Measurements from ENCODE around the gene PRKCE. TPM values are rescaled to one million over a fixed set of nuclear protein-coding genes. Genes with fewer than 3 reads are reported as not detected.
A peak's percentile ranks its signal among the peaks of the same experiment; 100 is the strongest.

PRKCE gene
- total and polyA plus RNA-seq, 2 experiments from 2014 or later = 13.2 to 19.2 TPM

DNA sequence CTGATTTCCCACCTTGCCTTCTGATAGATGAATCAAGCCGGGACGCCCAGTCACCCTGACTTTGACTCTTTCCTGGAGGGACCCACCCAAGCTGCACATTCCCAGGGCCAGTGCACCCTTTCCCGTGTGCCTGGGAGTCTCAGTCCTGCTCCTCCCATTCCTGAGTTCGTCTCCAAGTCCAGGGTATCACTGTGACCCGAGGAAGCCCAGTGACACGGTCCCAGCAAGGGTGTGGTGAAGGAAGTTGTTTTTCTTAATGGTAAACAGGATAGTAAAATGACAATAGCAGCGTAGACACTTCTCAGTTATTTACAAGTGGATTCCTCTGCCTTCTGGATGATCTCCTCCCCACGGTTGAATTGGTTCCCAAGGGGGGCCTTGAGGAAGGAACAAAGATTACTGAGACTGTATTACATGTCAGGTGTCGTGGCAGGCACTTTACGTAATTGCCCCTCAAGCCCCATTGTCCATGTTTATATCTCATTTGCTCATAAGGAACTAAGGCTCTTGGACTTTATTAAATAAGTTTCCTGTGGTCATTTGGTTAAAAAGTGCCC, 123.3 kb downstream of the PRKCE start:
- no peaks in the 10 kb centered on the region for H3K36me3 ChIP-seq
- no peaks in the 10 kb centered on the region for H3K9me3 ChIP-seq (ENCODE audit: low read depth)
- H3K4me3 ChIP-seq = no peak overlapping the region
- no peaks in the 10 kb centered on the region for H3K27me3 ChIP-seq
- H3K27ac ChIP-seq = no peak overlapping the region
- no peak for DNase-seq (ENCODE audit: low read depth in 1 of 2, low spot score in 1 of 2)
- no peak for TF ChIP-seq CTCF (IDR thresholded peaks at IDR 0.05; ENCODE audit: low read depth, low read length)
- H3K4me1 ChIP-seq (ENCODE audit: low read depth) = peaks cover 12% of the 10 kb centered on the region

DNA sequence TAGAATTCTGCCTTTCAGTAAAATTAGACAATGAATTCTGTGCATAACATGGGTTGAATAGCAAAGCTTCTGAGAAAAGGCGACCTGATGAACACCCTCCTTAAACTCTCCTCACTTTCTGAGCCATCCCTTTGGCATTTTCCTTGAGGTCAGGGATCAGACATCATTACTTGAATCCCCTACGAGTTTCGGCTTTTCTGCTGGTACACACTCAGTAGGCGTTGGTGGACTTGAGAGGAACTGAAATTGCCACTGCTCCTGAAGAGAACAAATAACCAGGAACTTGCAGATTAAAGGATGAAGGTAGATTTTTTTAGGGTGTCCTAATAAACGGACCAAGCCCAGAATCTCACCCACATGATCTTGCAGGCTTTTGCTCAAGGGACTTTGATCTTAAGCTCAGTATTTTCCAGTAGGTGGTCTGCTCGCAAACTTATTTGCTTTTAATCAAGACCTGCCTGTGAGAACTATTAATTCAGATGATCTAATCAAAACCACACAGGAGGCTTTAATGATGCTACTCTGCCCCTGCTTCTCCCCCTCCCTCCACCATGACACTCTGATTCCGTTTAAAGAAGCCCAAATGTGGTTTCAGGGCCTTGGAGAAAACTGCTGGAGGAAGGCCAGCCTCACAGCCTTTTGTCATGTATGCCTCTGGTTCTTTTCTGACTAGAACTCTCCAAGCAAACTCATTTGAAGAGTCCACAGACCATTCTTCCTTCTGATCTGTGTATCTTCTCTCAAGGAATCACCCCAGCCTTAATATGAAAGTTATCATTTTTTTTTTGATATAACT, 124.9 kb downstream of the PRKCE start:
- Histone ChIP-seq H3K27ac (no peak overlapping the region), H3K4me1 (ENCODE audit: low read depth) (peaks cover 5% of the 10 kb centered on the region), H3K36me3 (no peaks in the 10 kb centered on the region), H3K27me3 (no peaks in the 10 kb centered on the region), H3K9me3 (ENCODE audit: low read depth) (no peaks in the 10 kb centered on the region), H3K4me3 (no peak overlapping the region)
- peak in 1 of 2 donors; percentile 27 for DNase-seq (ENCODE audit: low read depth in 1 of 2, low spot score in 1 of 2)
- no peak for TF ChIP-seq CTCF (IDR thresholded peaks at IDR 0.05; ENCODE audit: low read depth, low read length)

- no peak for DNase-seq (ENCODE audit: low read depth in 1 of 2, low spot score in 1 of 2)
- TF ChIP-seq CTCF (IDR thresholded peaks at IDR 0.05; ENCODE audit: low read depth, low read length) = no peak
- H3K36me3 ChIP-seq = no peaks in the 10 kb centered on the region
- H3K4me3 ChIP-seq = no peak overlapping the region
- H3K9me3 ChIP-seq (ENCODE audit: low read depth) = no peaks in the 10 kb centered on the region
- H3K27ac ChIP-seq = no peak overlapping the region
- H3K27me3 ChIP-seq = no peaks in the 10 kb centered on the region
- H3K4me1 ChIP-seq (ENCODE audit: low read depth) = no peaks in the 10 kb centered on the region
These were observed 126.7 kb downstream of the PRKCE start for GRCh38 chr2:45777996-45778719.

GRCh38 chr2:45778720-45779171, 127.3 kb downstream of the PRKCE start:
- Histone ChIP-seq H3K36me3 (no peaks in the 10 kb centered on the region), H3K4me1 (ENCODE audit: low read depth) (no peaks in the 10 kb centered on the region), H3K27ac (no peak overlapping the region), H3K4me3 (no peak overlapping the region), H3K27me3 (no peaks in the 10 kb centered on the region), H3K9me3 (ENCODE audit: low read depth) (no peaks in the 10 kb centered on the region)
- peak; percentile 78 to 81 for DNase-seq (ENCODE audit: low read depth in 1 of 2, low spot score in 1 of 2)
- peak; percentile 71 for TF ChIP-seq CTCF (IDR thresholded peaks at IDR 0.05; ENCODE audit: low read depth, low read length)

- Histone ChIP-seq H3K4me3 (no peak overlapping the region), H3K4me1 (ENCODE audit: low read depth) (peaks cover 2% of the 10 kb centered on the region), H3K27ac (no peak overlapping the region), H3K36me3 (no peaks in the 10 kb centered on the region), H3K9me3 (ENCODE audit: low read depth) (no peaks in the 10 kb centered on the region), H3K27me3 (no peaks in the 10 kb centered on the region)
- no peak for DNase-seq (ENCODE audit: low read depth in 1 of 2, low spot score in 1 of 2)
- no peak for TF ChIP-seq CTCF (IDR thresholded peaks at IDR 0.05; ENCODE audit: low read depth, low read length)
These were observed 129.3 kb downstream of the PRKCE start for GRCh38 chr2:45780541-45781463.
